B cell (primary cell): ENCODE measurements around the gene HEXIM2. TPM values are rescaled to one million over a fixed set of nuclear protein-coding genes. Genes with fewer than 3 reads are reported as not detected.

Experiments used
- ATAC-seq: fragments of 200-7000 bp; cut with Tn5 transposase; one replicate; pipeline ENCODE4 v1.10.0; 2021; ENCODE audit warnings: low read depth, mild to moderate bottlenecking, moderate number of reproducible peaks, moderate library complexity
- CTCF ChIA-PET: fragments of 350-600 bp; sonication (Branson Sonifier 250); formaldehyde crosslinking; loops from one replicate; lab custom pipeline; 2021; ENCODE audit warnings: antibody characterized with exemption, inconsistent platforms; lab: Charles Lee
- POLR2A ChIA-PET: fragments of 350-600 bp; sonication (Branson Sonifier 250); formaldehyde crosslinking; loops from one replicate; lab custom pipeline; 2021; ENCODE audit warnings: antibody characterized with exemption; lab: Charles Lee
- DNase-seq: peaks from one replicate; pipeline ENCODE4 v3.0.0; 2013
- H2AFZ ChIP-seq: 2 replicates; pipeline ENCODE4 v1.6.1; 2012; ENCODE audit warnings: mild to moderate bottlenecking, low read depth, low read length; ENCODE audit not compliant: insufficient read depth, poor library complexity, severe bottlenecking
- H3K27ac ChIP-seq, 2 donors: 1 replicate in 1 of 2; 2 replicates in 1 of 2; pipeline ENCODE4 v1.5.1; 2012 to 2013; ENCODE audit warnings: low read length in 2 of 2, mild to moderate bottlenecking in 2 of 2, moderate library complexity in 1 of 2
- H3K27me3 ChIP-seq, 4 experiments: fragments of 200-600 bp in 1 of 4; sonication (generic) in 1 of 4; replicated peaks in 1 of 4; 1 replicate in 2 of 4; 2 replicates in 2 of 4; pipeline versions ENCODE4 v1.6.1 to v1.7.0; 2013 to 2016; ENCODE audit warnings: low read length in 3 of 4, mild to moderate bottlenecking in 2 of 4, mixed read lengths in 1 of 4, moderate library complexity in 1 of 4; ENCODE audit not compliant: insufficient read depth in 4 of 4, control insufficient read depth in 3 of 4; ENCODE audit errors: control extremely low read depth in 1 of 4
- H3K36me3 ChIP-seq, 2 experiments: replicated peaks in 1 of 2; 1 replicate in 1 of 2; 2 replicates in 1 of 2; pipeline versions ENCODE4 v1.6.1 to v1.7.1; 2013; ENCODE audit warnings: low read length in 1 of 2; ENCODE audit not compliant: insufficient read depth in 2 of 2, control insufficient read depth in 1 of 2; ENCODE audit errors: control extremely low read depth in 1 of 2, extremely low read depth in 1 of 2
- H3K4me1 ChIP-seq, 2 donors: fragments of 200-600 bp in 1 of 2; sonication (generic) in 1 of 2; 1 replicate in 1 of 2; 2 replicates in 1 of 2; pipeline versions ENCODE4 v1.5.1 to v1.6.1; 2013 to 2017; ENCODE audit warnings: low read length in 2 of 2; ENCODE audit not compliant: control insufficient read depth in 2 of 2, insufficient read depth in 2 of 2
- H3K4me2 ChIP-seq: replicated peaks from 2 replicates; pipeline ENCODE3; 2012; ENCODE audit warnings: mild to moderate bottlenecking, low read depth, low read length; ENCODE audit not compliant: poor library complexity, severe bottlenecking
- H3K4me3 ChIP-seq, 5 experiments: fragments of 200-600 bp in 1 of 5; sonication (generic) in 1 of 5; 1 replicate in 3 of 5; 2 replicates in 2 of 5; pipeline versions ENCODE4 v1.5.1 to v1.7.0; 2011 to 2016; ENCODE audit warnings: low read length in 4 of 5, mild to moderate bottlenecking in 4 of 5, low read depth in 2 of 5, control low read depth in 1 of 5, moderate library complexity in 1 of 5; ENCODE audit not compliant: insufficient read depth in 1 of 5; ENCODE audit errors: control extremely low read depth in 1 of 5, extremely low read depth in 1 of 5
- H3K79me2 ChIP-seq: fragments of 200-600 bp; sonication (generic); one replicate; pipeline ENCODE4 v1.6.0; 2016; ENCODE audit warnings: low read length; ENCODE audit not compliant: control insufficient read depth, insufficient read depth
- H3K9ac ChIP-seq: fragments of 200-600 bp; sonication (generic); 2 replicates; pipeline ENCODE4 v1.6.1; 2017; ENCODE audit warnings: mild to moderate bottlenecking, low read length, moderate library complexity
- H3K9me3 ChIP-seq, 3 donors: one replicate each; pipeline versions ENCODE4 v1.6.1 to v1.7.1; 2013; ENCODE audit warnings: low read length in 2 of 3; ENCODE audit not compliant: control insufficient read depth in 2 of 3, insufficient read depth in 1 of 3; ENCODE audit errors: control extremely low read depth in 1 of 3
- H4K20me1 ChIP-seq: 2 replicates; pipeline ENCODE4 v1.6.0; 2012; ENCODE audit warnings: mild to moderate bottlenecking, low read length; ENCODE audit not compliant: insufficient read depth, control insufficient read depth, poor library complexity, severe bottlenecking
- H3K27ac Mint-ChIP-seq: one replicate; pipeline ENCODE4 v1.8.0; 2021; ENCODE audit warnings: mixed read lengths
- H3K27me3 Mint-ChIP-seq: one replicate; pipeline ENCODE4 v1.8.0; 2021; ENCODE audit warnings: mixed read lengths
- H3K4me1 Mint-ChIP-seq: one replicate; pipeline ENCODE4 v1.8.0; 2021; ENCODE audit warnings: mixed read lengths
- H3K4me3 Mint-ChIP-seq: one replicate; pipeline ENCODE4 v1.8.0; 2021; ENCODE audit warnings: mixed read lengths
- H3K9me3 Mint-ChIP-seq: one replicate; pipeline ENCODE4 v1.8.0; 2022; ENCODE audit warnings: mixed read lengths; ENCODE audit not compliant: insufficient read depth
- EZH2 ChIP-seq: IDR thresholded peaks from 2 replicates; pipeline ENCODE4 v1.6.1; 2012; ENCODE audit warnings: borderline replicate concordance, low read depth, mild to moderate bottlenecking, moderate library complexity, low read length; ENCODE audit not compliant: insufficient read depth, poor library complexity, severe bottlenecking
- WGBS: methylation state at CpG from one replicate; pipeline ENCODE4 v1.1.5; 2013; ENCODE audit warnings: missing lambda C conversion rate; ENCODE audit not compliant: insufficient coverage; 5-methylcytosine and 5-hydroxymethylcytosine counted together
- intact Hi-C: fragments of 100-400 bp; cut with micrococcal nuclease; formaldehyde crosslinking; loops from one replicate; pipeline ENCODE4 v1.10.0; 2022
- polyA plus RNA-seq: library from polyadenylated mRNA; depleted of rRNA; stranded (reverse); fragments of >200 nt; gene quantifications from 2 replicates; pipeline ENCODE4 v1.2.3, GENCODE V29; 2012
- total RNA-seq, 2 donors: library from RNA; stranded (reverse); fragments of 120-200 nt in 1 of 2; gene quantifications; 1 replicate in 1 of 2; 2 replicates in 1 of 2; pipeline versions ENCODE4 v1.2.3 to v1.2.4, GENCODE V29; 2013 to 2022
- TF ChIP-seq, protein P1 (sequence below): fragments of 200-600 bp; IDR thresholded peaks from one replicate; pipeline ENCODE4 v1.8.0; 2022; ENCODE audit warnings: antibody characterized with exemption, mild to moderate bottlenecking

Gene HEXIM2
- total and polyA plus RNA-seq, 2 donors (not counting 1 experiment from before 2014, with no cell fraction given): 3.7 to 10.0 TPM

DNA sequence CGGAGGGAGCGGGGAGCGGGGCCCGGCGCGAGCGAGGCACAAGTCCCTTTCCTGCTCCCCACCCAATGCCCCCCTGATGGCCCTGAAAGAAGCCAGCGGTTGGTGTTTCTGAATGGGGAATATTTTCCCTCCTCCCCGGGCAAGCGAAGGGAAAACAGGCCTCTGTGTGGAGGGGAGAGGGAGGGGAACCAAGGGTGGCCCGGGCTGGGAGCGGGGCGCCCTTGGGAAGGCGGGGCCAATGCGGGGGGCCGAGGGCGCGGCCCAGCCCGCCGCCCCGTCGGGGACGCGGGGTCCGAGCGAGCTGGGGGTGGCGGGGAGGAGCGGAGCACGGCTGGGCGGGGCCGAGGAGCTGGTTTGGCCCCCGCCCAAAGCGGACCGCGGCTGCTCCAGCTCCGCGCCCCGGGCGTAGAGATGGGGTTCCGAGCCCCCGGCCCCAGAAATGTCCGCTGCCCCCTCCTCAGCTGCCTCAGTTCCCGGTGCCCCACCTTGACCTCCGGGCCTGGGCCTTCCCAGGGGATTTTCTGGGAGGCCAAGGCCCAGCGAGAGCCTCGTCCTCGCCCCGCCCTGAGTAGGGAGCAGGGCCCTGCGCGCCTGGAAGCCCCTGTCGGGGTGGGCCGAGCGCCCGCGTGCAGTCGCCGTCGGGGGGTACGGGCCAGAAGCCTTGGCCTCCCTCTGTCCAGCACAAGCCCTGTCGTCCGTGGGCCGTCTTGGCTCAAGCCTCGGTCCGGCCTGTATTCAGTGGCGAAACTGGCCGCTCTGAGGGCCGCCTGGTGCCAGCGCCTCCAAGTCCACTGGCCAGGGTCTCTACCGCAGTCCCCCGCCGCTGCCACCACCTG is 17.3 kb upstream of the HEXIM2 start:
- Histone ChIP-seq H3K4me2 (peak overlapping the region; percentile 96), H3K27ac (peak overlapping the region; percentile 64 to 81), H3K79me2 (peaks cover 15% of the 10 kb centered on the region), H3K4me1 (peaks cover 23 to 49% of the 10 kb centered on the region in 2 donors), H3K4me3 (peak overlapping the region; percentile 8 to 58 (median 57)), H4K20me1 (peaks cover 5% of the 10 kb centered on the region), H3K27me3 (no peaks in the 10 kb centered on the region), H2AFZ (peak overlapping the region; percentile 81), H3K9ac (peak overlapping the region; percentile 66), H3K9me3 (peaks cover 0 to 3% (median 0%) of the 10 kb centered on the region in 3 donors), H3K36me3 (peaks cover 0 to 1% of the 10 kb centered on the region in 2 experiments)
- TF ChIP-seq EZH2: no peak
- TF ChIP-seq, protein P1, sequence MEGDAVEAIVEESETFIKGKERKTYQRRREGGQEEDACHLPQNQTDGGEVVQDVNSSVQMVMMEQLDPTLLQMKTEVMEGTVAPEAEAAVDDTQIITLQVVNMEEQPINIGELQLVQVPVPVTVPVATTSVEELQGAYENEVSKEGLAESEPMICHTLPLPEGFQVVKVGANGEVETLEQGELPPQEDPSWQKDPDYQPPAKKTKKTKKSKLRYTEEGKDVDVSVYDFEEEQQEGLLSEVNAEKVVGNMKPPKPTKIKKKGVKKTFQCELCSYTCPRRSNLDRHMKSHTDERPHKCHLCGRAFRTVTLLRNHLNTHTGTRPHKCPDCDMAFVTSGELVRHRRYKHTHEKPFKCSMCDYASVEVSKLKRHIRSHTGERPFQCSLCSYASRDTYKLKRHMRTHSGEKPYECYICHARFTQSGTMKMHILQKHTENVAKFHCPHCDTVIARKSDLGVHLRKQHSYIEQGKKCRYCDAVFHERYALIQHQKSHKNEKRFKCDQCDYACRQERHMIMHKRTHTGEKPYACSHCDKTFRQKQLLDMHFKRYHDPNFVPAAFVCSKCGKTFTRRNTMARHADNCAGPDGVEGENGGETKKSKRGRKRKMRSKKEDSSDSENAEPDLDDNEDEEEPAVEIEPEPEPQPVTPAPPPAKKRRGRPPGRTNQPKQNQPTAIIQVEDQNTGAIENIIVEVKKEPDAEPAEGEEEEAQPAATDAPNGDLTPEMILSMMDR: no peak
- ATAC-seq: no peak
- Mint-ChIP-seq H3K27me3 (no peaks in the 10 kb centered on the region), H3K4me1 (peaks cover 41% of the 10 kb centered on the region), H3K9me3 (no peaks in the 10 kb centered on the region), H3K27ac (peak overlapping the region; percentile 90), H3K4me3 (peak overlapping the region; percentile 86)
- ChIA-PET CTCF (interaction anchor here (1.0 to 3.2 kb wide), 4 partner anchors 9 to 75 kb away, joined by 3 to 36 read pairs (median 4); partner anchors contain the start of gene ACBD4), POLR2A (interaction anchor here (0.5 to 1.5 kb wide), 7 partner anchors 9 to 95 kb away, joined by 3 to 9 read pairs (median 5); partner anchors contain the start of genes ACBD4, FMNL1 and HEXIM2)
- intact Hi-C loops: loop anchor here (5.0 kb wide), 1 partner anchor 1137 kb away; no protein-coding TSS in a partner anchor
- WGBS: 28% methylated on average over 61 of the region's 71 CpGs
- DNase-seq: no peak
